ENCODE results near the gene ZBTB7C. TPM values are rescaled to one million over a fixed set of nuclear protein-coding genes. Genes with fewer than 3 reads are reported as not detected.

Gene ZBTB7C
- total RNA-seq, 2 donors from 2014 or later: not detected

DNA sequence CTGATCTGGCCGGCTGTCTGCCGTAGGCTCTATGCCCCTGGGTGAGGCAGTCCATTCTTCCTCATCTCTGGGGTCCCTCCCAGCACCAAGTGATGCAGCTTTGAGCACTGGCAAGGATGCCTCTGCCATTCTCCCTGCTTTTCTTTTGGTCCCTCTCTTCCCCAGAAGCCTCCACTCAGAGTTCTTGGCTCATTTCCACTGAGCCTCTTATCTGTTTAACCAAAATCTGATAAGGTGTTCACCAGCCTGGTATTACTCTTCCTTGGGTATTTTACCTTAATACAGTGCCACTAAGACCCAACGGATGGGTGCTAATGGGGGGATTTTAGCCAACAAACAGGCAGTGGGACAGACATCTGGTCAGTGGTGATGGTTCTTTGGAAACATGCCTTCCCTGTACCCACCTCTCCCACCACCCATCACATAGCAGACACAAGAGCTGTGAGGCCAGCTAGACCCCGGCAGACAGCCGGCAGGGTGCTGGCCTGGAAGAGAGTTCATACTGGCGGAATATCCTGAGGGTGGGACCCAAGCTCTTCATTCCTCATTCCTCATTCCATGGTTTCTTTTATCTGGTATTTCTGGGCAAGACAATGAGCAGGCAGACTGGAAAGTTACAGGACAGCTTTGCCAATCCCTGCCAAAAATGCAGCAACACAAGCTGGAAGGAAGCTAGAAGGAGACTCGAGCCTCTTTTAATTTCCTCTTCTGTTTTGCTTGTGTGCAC is 34.6 kb downstream of the ZBTB7C start:
- DNase-seq (ENCODE audit: low spot score in 2 of 2) (no peak), ATAC-seq (no peak)
- H3K9me3 Mint-ChIP-seq: peaks cover 0 to 3% of the 10 kb centered on the region in 2 donors
- no peaks in the 10 kb centered on the region for H3K36me3 Mint-ChIP-seq
- no peak overlapping the region for H3K27ac Mint-ChIP-seq

DNA sequence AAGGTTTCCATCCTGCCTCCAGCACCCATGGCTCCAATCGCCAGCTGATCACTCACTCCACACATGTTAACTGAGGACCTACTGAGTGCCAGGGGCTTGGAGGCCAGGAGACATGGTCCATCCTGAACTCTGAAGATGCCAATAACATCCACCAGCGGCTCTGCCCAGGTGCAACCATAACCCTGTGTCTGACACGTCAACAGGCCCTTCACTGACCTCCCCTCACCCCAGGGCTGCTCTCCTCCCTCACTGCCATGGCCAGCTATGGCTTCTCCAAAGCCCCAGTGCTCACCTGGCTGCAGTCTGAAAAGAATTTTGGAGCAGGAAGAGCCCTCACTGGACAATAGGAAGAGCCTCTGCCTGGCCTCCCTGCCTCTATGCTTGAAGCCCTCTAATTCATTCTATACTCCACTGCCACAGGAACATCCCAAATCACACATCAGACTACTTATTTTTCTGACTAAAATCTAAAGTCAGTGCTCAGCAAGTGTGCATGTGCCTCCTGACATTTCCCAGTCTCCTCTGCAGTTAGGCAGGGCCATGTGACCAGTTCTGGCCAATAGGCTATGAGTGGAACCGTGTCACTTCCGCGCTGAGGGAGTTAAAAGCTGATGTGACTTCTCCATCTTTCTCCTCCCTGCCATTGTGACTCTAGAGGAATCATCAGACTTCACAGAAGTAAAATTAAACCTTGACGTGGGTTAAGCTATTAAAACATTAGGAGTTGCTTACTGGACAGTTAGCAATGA is 37.2 kb downstream of the ZBTB7C start:
- no peak overlapping the region for H3K27ac Mint-ChIP-seq
- peaks cover 5 to 11% of the 10 kb centered on the region in 2 donors for H3K9me3 Mint-ChIP-seq
- ATAC-seq: no peak

DNA sequence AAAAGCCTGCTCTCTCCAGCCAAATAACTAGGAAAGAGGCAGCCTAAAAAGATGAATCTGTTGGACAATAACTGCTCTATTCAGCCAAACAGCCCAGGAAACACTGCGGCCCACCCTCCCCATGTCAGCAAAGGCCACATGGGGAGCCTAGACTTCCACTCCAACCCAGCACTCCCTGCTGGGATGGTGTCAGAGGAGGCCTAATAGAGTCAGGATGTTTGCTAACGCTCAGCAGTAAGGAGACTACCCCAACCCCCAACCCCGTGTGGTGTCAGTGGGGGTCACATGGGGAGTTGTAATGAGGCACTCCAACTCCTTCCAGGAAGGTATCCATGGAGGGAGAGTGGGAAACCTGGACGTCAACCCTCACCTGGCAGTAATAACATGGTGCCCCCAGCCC is 41.6 kb downstream of the ZBTB7C start:
- no peak overlapping the region for H3K27ac Mint-ChIP-seq
- peaks cover 0 to 10% of the 10 kb centered on the region in 2 donors for H3K36me3 Mint-ChIP-seq
- ATAC-seq (no peak), DNase-seq (ENCODE audit: low spot score in 2 of 2) (no peak)
- H3K9me3 Mint-ChIP-seq: peaks cover 5 to 14% of the 10 kb centered on the region in 2 donors

More for the DNA sequence above, 37.2 kb downstream of the ZBTB7C start:
- no peaks in the 10 kb centered on the region for H3K36me3 Mint-ChIP-seq
- no peak for DNase-seq (ENCODE audit: low spot score in 2 of 2)

DNA sequence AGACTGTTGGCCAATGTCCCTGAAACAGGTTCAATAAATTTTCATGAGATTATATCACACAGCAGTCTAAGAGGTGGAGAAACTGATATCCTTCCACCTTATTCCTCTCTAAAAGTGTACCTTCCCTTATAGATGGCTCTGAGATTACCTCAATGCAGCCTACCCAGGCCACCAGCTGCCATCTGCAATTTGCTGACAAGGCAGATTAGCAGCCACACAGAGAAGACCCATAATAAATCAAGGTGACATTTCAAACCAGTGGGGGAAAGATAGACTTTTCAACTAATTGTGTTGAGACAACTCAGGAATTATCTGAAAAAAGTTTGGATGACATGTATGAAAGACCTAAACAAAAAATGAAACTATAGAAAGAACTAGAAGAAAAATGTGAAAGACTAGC is 43.2 kb downstream of the ZBTB7C start:
- ATAC-seq (no peak), DNase-seq (ENCODE audit: low spot score in 2 of 2) (no peak)
- Mint-ChIP-seq H3K27ac (no peak overlapping the region), H3K9me3 (peaks cover 5 to 14% of the 10 kb centered on the region in 2 donors), H3K36me3 (peaks cover 0 to 10% of the 10 kb centered on the region in 2 donors)

DNA sequence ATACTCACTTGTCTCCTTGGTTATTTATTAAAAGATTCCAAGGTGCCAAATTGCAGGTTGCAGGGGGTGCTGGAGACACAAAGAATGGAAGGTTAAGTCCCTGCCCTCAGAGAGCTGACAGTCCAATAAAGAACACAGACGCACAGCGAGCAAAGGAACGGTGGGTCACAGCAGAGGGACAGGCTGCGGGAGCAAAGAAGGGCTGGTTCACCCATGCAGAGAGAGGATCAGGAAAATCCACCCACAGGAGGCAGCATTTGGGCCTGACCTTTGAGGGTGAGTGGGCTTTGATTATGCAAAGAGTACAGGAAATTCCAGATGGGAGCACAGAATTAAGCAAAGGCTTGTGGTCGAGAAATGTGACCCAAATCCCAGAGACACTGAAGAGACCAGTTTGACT is 45.0 kb downstream of the ZBTB7C start:
- H3K36me3 Mint-ChIP-seq: peaks cover 0 to 10% of the 10 kb centered on the region in 2 donors
- H3K9me3 Mint-ChIP-seq: peaks cover 5 to 9% of the 10 kb centered on the region in 2 donors
- DNase-seq (ENCODE audit: low spot score in 2 of 2) (no peak), ATAC-seq (no peak)
- no peak overlapping the region for H3K27ac Mint-ChIP-seq

DNA sequence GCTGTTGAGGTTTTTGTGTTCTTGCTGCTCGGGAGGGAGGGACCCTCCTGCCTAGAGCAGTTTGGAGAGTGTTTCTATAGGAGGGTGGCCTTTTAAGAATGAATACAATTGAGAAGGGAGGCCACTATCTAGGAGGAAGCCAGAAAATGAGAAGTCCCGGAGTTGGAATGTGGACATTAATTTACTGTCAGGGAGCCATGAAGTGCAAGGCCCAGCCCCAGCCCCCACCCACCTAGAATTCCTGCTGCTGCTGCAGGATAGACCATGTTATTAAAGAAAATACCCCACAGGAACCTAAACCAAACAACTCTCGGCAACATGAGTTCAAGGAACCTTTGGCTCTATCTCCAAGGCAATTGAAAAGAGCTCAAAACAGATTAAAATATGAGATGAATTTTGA is 46.0 kb downstream of the ZBTB7C start:
- H3K36me3 Mint-ChIP-seq: peaks cover 0 to 10% of the 10 kb centered on the region in 2 donors
- no peak for ATAC-seq
- peaks cover 0 to 3% of the 10 kb centered on the region in 2 donors for H3K9me3 Mint-ChIP-seq
- H3K27ac Mint-ChIP-seq: no peak overlapping the region
- no peak for DNase-seq (ENCODE audit: low spot score in 2 of 2)

DNA sequence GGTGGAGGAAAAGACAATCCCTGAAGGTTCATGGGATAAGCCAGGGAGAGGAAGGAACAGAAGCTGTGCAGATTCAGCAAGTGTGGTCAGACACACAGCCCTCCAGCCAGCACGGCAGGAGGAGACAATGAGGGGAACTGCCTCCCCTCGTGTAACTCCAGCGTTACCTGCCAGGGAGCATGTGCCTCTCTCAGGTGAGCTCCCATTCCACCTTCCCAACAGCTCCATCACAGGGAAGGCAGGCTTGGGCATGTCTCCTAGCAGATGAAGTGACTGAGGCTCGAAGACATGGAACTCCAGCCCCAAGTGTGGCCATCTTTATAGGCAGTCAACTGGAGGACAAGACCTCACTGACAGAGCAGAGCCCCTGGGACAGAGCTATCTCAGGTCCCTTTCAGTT is 47.4 kb downstream of the ZBTB7C start:
- ATAC-seq: no peak
- DNase-seq (ENCODE audit: low spot score in 2 of 2): peak in 1 of 2 donors; percentile 28
- peaks cover 0 to 10% of the 10 kb centered on the region in 2 donors for H3K36me3 Mint-ChIP-seq
- peaks cover 0 to 3% of the 10 kb centered on the region in 2 donors for H3K9me3 Mint-ChIP-seq
- H3K27ac Mint-ChIP-seq: no peak overlapping the region

DNA sequence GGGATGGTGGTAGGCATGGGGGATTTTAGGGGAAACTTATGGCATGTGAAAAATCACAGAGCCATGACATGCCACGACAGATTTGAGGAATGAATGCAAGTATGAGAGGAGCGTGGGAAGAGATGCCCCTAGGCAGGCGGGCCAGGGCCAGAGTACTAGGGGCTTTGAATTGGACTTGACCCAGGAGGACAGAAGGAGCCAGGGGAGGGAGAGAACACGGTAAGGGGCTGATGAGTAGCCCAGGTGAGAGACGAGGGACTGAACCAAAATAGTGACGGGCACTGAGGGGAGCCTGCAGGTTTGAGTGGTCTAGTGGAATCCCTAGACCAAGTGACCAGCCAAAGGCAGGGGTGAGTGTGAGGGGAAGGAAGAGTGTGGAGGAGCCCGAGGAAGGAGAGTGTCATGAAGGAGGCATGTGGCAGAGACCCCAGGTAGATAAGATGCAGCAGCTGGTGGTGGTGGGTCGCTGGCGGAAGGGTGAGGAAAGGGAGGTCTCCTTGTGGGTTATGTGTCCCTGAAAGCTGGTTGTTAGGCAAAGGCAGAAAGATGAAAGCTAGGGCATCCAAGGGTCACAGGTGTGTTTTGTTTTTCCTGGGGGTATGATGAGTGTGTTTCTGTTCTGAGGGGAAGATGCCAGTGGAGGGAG is 48.7 kb downstream of the ZBTB7C start:
- Mint-ChIP-seq H3K27ac (no peak overlapping the region), H3K36me3 (peaks cover 0 to 8% of the 10 kb centered on the region in 2 donors), H3K9me3 (peaks cover 0 to 1% of the 10 kb centered on the region in 2 donors)
- DNase-seq (ENCODE audit: low spot score in 2 of 2): no peak
- ATAC-seq: no peak

DNA sequence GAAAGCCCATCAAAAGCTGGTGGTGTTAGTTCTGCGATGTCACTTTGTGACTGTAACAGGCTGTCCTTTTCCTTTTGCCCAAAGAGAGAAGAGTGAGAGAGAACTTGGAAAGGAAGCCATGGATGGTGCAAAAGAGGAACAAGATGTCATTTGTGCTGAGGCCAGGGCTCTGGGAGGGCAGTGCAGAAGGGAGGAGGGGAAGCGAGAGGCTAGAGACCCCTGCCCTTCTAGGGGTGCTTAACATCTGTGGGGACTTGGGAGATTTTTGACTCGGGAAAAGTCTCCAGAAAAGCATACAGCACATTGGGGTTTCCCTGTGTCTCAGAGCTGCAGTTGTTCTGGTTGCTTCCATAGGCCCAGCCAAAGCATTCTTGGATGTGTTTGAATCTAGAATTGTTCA is 49.6 kb downstream of the ZBTB7C start:
- H3K36me3 Mint-ChIP-seq: peaks cover 0 to 6% of the 10 kb centered on the region in 2 donors
- H3K9me3 Mint-ChIP-seq: no peaks in the 10 kb centered on the region

DNA sequence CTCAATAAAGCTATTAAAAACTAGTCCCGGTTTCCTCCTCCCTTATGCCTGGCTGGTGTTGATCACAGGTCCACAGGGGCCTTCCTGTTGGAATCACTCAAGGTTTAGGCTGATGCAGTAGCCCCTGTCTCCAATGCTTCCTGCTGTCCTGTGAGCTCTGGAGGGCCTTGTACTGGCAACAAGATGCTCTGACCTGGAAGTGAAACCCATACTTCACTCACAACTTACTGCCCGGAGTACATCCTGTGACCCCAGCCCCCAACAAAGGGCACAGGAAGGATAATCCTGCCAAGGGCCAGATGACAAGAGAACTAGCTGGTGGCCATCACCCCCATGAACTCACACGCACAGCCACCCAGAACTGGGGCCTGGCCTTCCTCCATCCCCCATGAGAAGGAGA is 50.3 kb downstream of the ZBTB7C start:
- H3K9me3 Mint-ChIP-seq: no peaks in the 10 kb centered on the region
- no peak for ATAC-seq
- DNase-seq (ENCODE audit: low spot score in 2 of 2): no peak
- H3K27ac Mint-ChIP-seq: no peak overlapping the region
- peaks cover 0 to under 1% of the 10 kb centered on the region in 2 donors for H3K36me3 Mint-ChIP-seq

More for the DNA sequence above, 49.6 kb downstream of the ZBTB7C start:
- DNase-seq (ENCODE audit: low spot score in 2 of 2) (no peak), ATAC-seq (no peak)
- no peak overlapping the region for H3K27ac Mint-ChIP-seq

DNA sequence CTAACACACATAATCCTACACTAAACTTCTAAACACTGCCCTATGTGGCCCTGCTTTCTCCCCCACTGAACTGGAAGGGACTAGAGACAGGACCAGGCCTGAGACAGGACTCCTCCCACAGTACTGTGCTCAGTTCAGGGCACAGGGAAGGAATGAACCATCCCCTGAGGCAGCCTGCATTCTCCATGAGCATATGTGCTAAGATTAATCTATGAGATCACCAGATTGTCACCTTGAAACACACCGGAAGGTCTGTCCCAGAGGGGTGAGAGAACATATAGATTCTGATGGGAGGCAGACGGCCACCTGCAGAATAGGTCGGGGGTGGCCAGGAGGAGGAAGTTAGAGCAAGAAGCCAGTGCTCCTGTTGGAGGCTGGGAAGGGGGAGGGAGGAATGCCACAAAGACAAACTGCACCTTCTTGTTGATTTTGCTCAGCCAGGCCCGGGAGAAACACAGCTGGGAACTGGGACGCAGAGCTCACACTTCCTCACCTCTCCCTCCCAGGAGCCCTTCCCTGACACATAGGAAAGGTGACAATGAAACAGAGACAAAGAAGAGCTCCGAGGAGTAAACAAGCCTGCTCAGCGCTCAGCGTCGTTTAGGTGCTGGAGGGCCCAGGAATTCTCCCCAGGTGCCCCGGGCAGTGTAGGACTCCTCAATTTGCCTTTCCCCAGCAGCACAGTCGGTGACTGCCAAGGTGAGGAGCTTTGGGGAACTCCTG is 52.1 kb downstream of the ZBTB7C start:
- no peak overlapping the region for H3K27ac Mint-ChIP-seq
- no peaks in the 10 kb centered on the region for H3K36me3 Mint-ChIP-seq
- H3K9me3 Mint-ChIP-seq: no peaks in the 10 kb centered on the region
- DNase-seq (ENCODE audit: low spot score in 2 of 2) (no peak), ATAC-seq (no peak)

DNA sequence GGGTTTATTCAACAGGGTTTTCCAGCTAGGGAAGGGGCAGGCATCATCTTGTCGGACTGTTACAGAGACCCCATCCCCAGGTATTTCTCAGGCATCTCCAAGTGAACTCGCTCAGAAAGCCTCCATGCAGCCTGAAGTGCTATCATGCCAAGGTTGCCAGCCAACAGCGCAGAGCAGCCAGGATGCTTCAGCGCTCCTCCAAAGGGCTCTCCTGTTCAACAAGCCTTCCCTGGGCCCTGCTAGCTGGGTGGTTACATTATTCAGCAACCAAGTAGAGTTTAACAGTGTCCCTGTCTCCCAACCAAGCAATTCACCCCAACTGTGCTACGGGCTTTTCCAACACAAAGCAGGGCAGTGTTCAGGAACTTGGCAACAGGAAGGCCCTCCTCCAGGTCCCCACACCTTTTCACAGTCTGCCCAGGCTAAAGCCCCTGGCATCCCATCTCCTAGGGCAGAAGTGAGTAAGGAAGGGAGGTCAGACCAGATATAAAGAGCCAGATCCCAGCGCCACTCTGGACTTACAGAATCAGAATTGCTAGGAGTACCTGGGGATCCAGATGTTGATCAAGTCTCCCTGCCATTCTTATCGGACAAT is 52.9 kb downstream of the ZBTB7C start:
- Mint-ChIP-seq H3K36me3 (no peaks in the 10 kb centered on the region), H3K9me3 (no peaks in the 10 kb centered on the region)

DNA sequence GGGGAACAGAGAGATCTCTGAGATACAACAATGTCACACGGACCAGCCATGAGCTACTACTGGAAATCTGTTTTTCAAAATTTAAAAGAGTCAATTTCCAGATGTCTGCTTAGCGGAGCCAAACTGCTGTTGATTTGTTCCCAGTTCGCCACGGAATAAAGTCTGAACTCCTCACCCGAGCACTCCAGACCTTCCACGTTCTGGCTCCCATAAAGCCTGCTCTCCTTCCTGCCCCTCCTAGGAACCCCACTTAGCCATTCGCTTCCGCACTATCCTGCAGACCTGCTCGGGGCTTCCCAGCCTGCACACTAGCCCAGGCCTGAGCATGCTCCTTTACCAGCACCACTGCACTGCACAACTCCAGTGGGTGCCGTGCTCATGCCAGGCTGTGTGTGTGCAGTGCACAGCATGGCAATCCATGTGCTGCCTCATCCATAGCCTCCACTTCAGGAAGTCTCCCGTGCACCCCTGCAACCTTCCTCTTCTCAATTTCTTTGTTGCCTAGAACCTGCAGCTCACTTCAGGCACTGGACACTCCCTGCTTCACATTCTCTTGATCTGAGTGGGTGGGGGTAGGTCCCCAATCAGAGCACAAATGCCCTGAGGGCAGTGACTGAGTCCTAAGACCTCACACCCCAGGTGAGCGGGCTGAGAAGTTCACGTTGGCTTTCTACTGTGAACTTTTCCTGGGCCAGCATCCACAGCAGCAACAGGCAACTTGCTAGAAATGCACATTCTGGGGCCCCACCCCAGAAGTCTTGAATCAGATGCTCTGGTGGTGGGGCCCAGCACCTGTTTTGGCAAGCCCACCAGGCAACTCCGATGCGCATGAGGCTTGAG is 53.7 kb downstream of the ZBTB7C start:
- no peaks in the 10 kb centered on the region for H3K36me3 Mint-ChIP-seq
- no peaks in the 10 kb centered on the region for H3K9me3 Mint-ChIP-seq
- no peak for DNase-seq (ENCODE audit: low spot score in 2 of 2)
- ATAC-seq: no peak
- no peak overlapping the region for H3K27ac Mint-ChIP-seq

More for the DNA sequence above, 52.9 kb downstream of the ZBTB7C start:
- no peak overlapping the region for H3K27ac Mint-ChIP-seq
- ATAC-seq (no peak), DNase-seq (ENCODE audit: low spot score in 2 of 2) (no peak)

DNA sequence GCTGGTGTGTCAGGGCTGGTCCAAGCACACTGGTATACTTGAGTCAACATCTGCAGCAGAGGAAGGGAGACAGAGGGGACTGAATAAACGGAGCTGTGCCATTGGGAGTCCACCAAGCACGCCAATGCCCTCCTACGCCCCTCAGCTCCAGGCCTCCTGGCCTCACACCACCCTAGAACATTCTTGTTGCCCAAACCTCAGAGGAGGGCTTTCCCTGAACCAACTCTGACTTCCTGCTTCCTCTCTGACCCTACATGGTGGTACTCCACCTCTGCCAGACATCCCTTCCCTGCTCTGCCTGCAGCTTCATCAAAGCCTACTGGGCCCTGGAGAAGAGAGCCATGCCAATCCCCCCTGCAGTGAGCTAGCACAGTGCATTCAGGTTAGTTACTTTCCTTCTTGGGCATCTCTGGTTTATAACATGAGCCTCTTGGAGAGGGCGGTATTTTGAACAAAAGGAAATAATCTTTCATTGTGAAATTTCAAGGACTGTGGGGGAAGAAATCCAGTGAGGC is 54.4 kb downstream of the ZBTB7C start:
- no peaks in the 10 kb centered on the region for H3K9me3 Mint-ChIP-seq
- ATAC-seq: no peak
- no peak for DNase-seq (ENCODE audit: low spot score in 2 of 2)
- no peaks in the 10 kb centered on the region for H3K36me3 Mint-ChIP-seq
- H3K27ac Mint-ChIP-seq: no peak overlapping the region

DNA sequence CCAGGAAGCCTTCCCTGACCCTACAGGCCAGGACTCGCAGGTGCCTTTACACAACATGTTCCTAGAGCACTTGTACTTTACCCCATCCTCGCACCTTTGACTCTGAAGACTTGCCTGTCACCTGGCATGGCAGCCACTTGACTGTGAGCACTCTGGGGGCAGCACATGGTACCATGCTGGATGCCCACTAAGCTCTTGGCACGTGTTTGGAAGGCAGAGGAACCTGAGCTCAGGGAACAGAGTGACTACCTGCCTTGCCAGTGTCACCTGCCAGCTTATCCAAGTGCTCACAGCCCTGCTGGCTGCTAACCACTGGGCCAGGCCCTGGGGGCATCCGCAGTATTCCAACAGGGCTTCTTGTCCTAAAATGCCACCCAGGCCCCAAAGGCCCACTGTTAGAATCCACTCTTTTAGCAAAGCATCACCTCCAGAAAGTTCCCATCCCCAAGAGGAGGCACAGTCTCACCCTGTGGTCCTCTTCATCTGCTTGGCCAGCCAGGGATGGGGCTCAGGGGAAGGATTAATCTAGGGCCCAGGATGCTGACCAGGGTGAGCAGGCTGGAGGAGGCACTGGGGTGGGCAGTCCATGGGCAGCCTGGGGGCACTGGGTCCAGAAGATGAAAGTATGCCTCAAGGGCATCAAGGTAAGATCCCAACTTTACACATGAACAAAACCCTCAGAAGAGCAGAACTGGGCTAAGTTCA is 57.0 kb downstream of the ZBTB7C start:
- DNase-seq (ENCODE audit: low spot score in 2 of 2) (no peak), ATAC-seq (no peak)
- Mint-ChIP-seq H3K27ac (no peak overlapping the region), H3K9me3 (no peaks in the 10 kb centered on the region), H3K36me3 (no peaks in the 10 kb centered on the region)
